Endothelial cell (in vitro differentiated cells): ENCODE data around the gene IFIT1. TPM values are rescaled to one million over a fixed set of nuclear protein-coding genes. Genes with fewer than 3 reads are reported as not detected.

Experiments
- DNase-seq: peaks from one replicate; pipeline ENCODE4 v3.0.0; 2021; ENCODE audit warnings: low spot score
- H3K27ac Mint-ChIP-seq: one replicate; pipeline ENCODE4 v1.8.0; 2021; ENCODE audit warnings: mixed read lengths, inconsistent platforms; ENCODE audit not compliant: unreplicated experiment
- H3K27me3 Mint-ChIP-seq: one replicate; pipeline ENCODE4 v1.8.0; 2021; ENCODE audit warnings: mild to moderate bottlenecking, moderate library complexity, mixed read lengths, inconsistent platforms; ENCODE audit not compliant: unreplicated experiment
- H3K36me3 Mint-ChIP-seq: one replicate; pipeline ENCODE4 v1.8.0; 2021; ENCODE audit warnings: mild to moderate bottlenecking, low read depth, mixed read lengths, inconsistent platforms; ENCODE audit not compliant: unreplicated experiment
- H3K4me1 Mint-ChIP-seq: one replicate; pipeline ENCODE4 v1.8.0; 2021; ENCODE audit warnings: mild to moderate bottlenecking, mixed read lengths, inconsistent platforms; ENCODE audit not compliant: unreplicated experiment
- H3K4me3 Mint-ChIP-seq: one replicate; pipeline ENCODE4 v1.8.0; 2021; ENCODE audit warnings: mild to moderate bottlenecking, mixed read lengths, inconsistent platforms; ENCODE audit not compliant: unreplicated experiment
- H3K9me3 Mint-ChIP-seq: one replicate; pipeline ENCODE4 v1.8.0; 2021; ENCODE audit warnings: mixed read lengths, inconsistent platforms; ENCODE audit not compliant: unreplicated experiment
- CTCF ChIP-seq: fragments of 200-600 bp; sonication (generic); IDR thresholded peaks from one replicate; pipeline ENCODE4 v1.5.0; 2021; ENCODE audit warnings: antibody characterized with exemption; ENCODE audit not compliant: unreplicated experiment
- total RNA-seq: library from RNA; stranded (reverse); fragmentation: NEBNext Ultra II Directional; extraction: Animal tissue kit (Norgen Biotek cat#: 25700); gene quantifications from one replicate; pipeline ENCODE4 v1.2.1, GENCODE V29; 2021; ENCODE audit not compliant: unreplicated experiment

The IFIT1 gene
- total RNA-seq, 1 donor from 2014 or later, result 2.0 TPM

- Mint-ChIP-seq H3K4me3 (peak overlapping the region; percentile 97), H3K36me3 (peaks cover 5% of the 10 kb centered on the region), H3K27ac (no peak overlapping the region), H3K27me3 (peaks cover 11% of the 10 kb centered on the region), H3K9me3 (no peaks in the 10 kb centered on the region), H3K4me1 (peaks cover 8% of the 10 kb centered on the region)
- DNase-seq, result no peak
- TF ChIP-seq CTCF, result no peak
These were observed 21.0 kb downstream of the IFIT1 start for GRCh38 chr10:89413398-89413912.

- peak; percentile 77 for DNase-seq
- Mint-ChIP-seq H3K4me1 (peaks cover 8% of the 10 kb centered on the region), H3K27ac (peak within 1 kb of the TSS; percentile 95)
These were observed 21.9 kb downstream of the IFIT1 start, which contains the start of gene IFIT5 for GRCh38 chr10:89414146-89414878. Gene IFIT5, plus strand, starts transcription at chr10:89414568. Its CDS starts 231 bp downstream, at chr10:89414799.

GRCh38 chr10:89414879-89415821 lies 22.7 kb downstream of the IFIT1 start:
- Mint-ChIP-seq H3K4me3 (peak overlapping the region; percentile 97), H3K36me3 (peaks cover 5% of the 10 kb centered on the region), H3K9me3 (no peaks in the 10 kb centered on the region), H3K27me3 (peaks cover 11% of the 10 kb centered on the region), H3K4me1 (peaks cover 8% of the 10 kb centered on the region), H3K27ac (no peak overlapping the region)
- peak; percentile 45 for DNase-seq
- no peak for TF ChIP-seq CTCF

More at GRCh38 chr10:89414146-89414878, 21.9 kb downstream of the IFIT1 start, which contains the start of gene IFIT5:
- Mint-ChIP-seq H3K27me3 (peaks cover 11% of the 10 kb centered on the region), H3K4me3 (peak within 1 kb of the TSS; percentile 97), H3K36me3 (peaks cover 5% of the 10 kb centered on the region), H3K9me3 (no peaks in the 10 kb centered on the region)
- no peak for TF ChIP-seq CTCF

- Mint-ChIP-seq H3K4me1 (peaks cover 8% of the 10 kb centered on the region), H3K4me3 (no peak overlapping the region), H3K9me3 (no peaks in the 10 kb centered on the region), H3K27ac (no peak overlapping the region), H3K36me3 (peaks cover 5% of the 10 kb centered on the region), H3K27me3 (peaks cover 11% of the 10 kb centered on the region)
- no peak for TF ChIP-seq CTCF
- no peak for DNase-seq
These were observed 24.0 kb downstream of the IFIT1 start for GRCh38 chr10:89416465-89416864.
